LNCaP clone FGC (cell line): ENCODE measurements around the gene RGS3.

ENCODE experiments used
- DNase-seq: peaks from one replicate; pipeline ENCODE4 v3.0.0-alpha.2; 2011; ENCODE audit warnings: low read depth
- H3K4me3 ChIP-seq: 2 replicates; pipeline ENCODE4 v1.5.1; 2011; ENCODE audit warnings: mild to moderate bottlenecking, low read depth, low read length, control low read depth
- CTCF ChIP-seq: IDR thresholded peaks from 2 replicates; pipeline ENCODE4 v1.5.1; 2012; ENCODE audit warnings: mild to moderate bottlenecking; ENCODE audit not compliant: control insufficient read depth, insufficient read depth; ENCODE audit errors: extremely low read depth

RGS3 gene

GRCh38 chr9:113583511-113584427 is 120.2 kb downstream of the RGS3 start:
- no peak overlapping the region for H3K4me3 ChIP-seq
- DNase-seq: no peak
- no peak for TF ChIP-seq CTCF

GRCh38 chr9:113584428-113585084 is 121.0 kb downstream of the RGS3 start:
- no peak for TF ChIP-seq CTCF
- DNase-seq: no peak
- no peak overlapping the region for H3K4me3 ChIP-seq

GRCh38 chr9:113585085-113585442 is 121.5 kb downstream of the RGS3 start:
- H3K4me3 ChIP-seq: no peak overlapping the region
- TF ChIP-seq CTCF: no peak
- no peak for DNase-seq

- no peak for TF ChIP-seq CTCF
- H3K4me3 ChIP-seq: no peak overlapping the region
- no peak for DNase-seq
These were observed 122.0 kb downstream of the RGS3 start for GRCh38 chr9:113585555-113585954.

- TF ChIP-seq CTCF: no peak
- DNase-seq: no peak
- H3K4me3 ChIP-seq: no peak overlapping the region
These were observed 124.0 kb downstream of the RGS3 start for GRCh38 chr9:113587471-113588031.

GRCh38 chr9:113588242-113588810 is 124.8 kb downstream of the RGS3 start:
- TF ChIP-seq CTCF: no peak

More at GRCh38 chr9:113588242-113588810, 124.8 kb downstream of the RGS3 start:
- DNase-seq: no peak
- no peak overlapping the region for H3K4me3 ChIP-seq
